ENCODE data around the gene GPATCH2.

GPATCH2 gene

DNA sequence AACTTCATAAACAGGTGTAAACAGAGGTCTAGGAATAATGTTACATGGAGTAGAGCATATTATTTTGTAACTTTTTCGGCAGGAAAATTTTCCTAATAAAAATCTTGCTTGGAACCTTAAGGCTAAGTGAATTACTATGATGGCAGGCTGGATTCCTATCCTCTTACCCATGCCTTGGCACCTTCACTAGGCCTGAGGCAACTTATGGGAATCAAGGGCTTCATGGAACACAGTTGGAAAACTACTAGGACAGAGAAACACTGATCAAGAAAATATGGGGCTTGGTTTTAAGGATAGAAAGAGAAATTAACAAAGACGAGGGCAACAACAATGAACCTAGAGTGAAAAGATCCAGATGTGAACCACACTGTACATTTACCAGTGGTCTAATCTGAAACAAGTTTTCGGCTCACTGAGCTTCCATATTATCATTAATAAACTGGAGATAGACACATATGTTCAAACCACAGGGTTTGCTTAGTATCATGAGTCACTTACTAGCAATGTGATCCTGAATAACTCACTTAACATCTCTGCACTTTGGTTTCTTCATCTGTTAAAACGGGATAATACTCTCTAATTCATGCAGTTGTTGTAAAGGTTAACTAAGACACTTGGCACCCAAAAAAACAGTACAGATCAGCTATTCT lies 68.5 kb downstream of the GPATCH2 start:
- TF ChIP-seq, protein P1, sequence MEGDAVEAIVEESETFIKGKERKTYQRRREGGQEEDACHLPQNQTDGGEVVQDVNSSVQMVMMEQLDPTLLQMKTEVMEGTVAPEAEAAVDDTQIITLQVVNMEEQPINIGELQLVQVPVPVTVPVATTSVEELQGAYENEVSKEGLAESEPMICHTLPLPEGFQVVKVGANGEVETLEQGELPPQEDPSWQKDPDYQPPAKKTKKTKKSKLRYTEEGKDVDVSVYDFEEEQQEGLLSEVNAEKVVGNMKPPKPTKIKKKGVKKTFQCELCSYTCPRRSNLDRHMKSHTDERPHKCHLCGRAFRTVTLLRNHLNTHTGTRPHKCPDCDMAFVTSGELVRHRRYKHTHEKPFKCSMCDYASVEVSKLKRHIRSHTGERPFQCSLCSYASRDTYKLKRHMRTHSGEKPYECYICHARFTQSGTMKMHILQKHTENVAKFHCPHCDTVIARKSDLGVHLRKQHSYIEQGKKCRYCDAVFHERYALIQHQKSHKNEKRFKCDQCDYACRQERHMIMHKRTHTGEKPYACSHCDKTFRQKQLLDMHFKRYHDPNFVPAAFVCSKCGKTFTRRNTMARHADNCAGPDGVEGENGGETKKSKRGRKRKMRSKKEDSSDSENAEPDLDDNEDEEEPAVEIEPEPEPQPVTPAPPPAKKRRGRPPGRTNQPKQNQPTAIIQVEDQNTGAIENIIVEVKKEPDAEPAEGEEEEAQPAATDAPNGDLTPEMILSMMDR (IDR thresholded peaks at IDR 0.05; ENCODE audit: low read depth, low read length) = no peak
- TF ChIP-seq MYC (IDR thresholded peaks at IDR 0.05; ENCODE audit: low read depth, low read length) = no peak
- no peak for TF ChIP-seq POLR2A (IDR thresholded peaks at IDR 0.05; ENCODE audit: extremely low read depth, insufficient read length)
- TF ChIP-seq, protein P2, sequence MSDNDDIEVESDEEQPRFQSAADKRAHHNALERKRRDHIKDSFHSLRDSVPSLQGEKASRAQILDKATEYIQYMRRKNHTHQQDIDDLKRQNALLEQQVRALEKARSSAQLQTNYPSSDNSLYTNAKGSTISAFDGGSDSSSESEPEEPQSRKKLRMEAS (IDR thresholded peaks at IDR 0.05; ENCODE audit: low read depth, low read length) = no peak
- no peak for DNase-seq (ENCODE audit: low read depth)

DNA sequence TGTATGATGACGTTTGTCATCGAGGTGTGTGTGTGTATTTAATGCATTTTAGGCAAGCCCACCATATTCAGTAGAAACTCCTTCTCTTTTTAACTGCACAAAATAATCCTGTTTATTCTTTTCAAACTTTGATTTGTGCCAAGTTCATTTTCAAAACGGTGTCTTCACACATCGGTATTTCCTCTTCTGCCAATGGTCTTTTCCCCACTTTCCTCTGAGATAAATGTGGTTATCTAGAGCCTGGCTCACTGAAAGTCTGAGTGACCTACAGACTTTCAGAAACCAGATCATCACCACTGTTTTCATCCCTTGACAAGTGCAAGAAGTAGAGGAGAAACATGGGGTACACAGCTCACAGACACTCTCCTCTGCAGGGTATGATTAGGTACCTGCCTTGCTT lies 69.4 kb downstream of the GPATCH2 start:
- H3K4me3 ChIP-seq (ENCODE audit: low read depth, low read length) = no peak overlapping the region
- TF ChIP-seq POLR2A (IDR thresholded peaks at IDR 0.05; ENCODE audit: extremely low read depth, insufficient read length) (no peak), MYC (IDR thresholded peaks at IDR 0.05; ENCODE audit: low read depth, low read length) (no peak)
- TF ChIP-seq, protein P2 (IDR thresholded peaks at IDR 0.05; ENCODE audit: low read depth, low read length) = no peak
- TF ChIP-seq, protein P1 (IDR thresholded peaks at IDR 0.05; ENCODE audit: low read depth, low read length) = no peak
- no peak for DNase-seq (ENCODE audit: low read depth)

More for the DNA sequence above, 68.5 kb downstream of the GPATCH2 start:
- H3K4me3 ChIP-seq (ENCODE audit: low read depth, low read length) = no peak overlapping the region

DNA sequence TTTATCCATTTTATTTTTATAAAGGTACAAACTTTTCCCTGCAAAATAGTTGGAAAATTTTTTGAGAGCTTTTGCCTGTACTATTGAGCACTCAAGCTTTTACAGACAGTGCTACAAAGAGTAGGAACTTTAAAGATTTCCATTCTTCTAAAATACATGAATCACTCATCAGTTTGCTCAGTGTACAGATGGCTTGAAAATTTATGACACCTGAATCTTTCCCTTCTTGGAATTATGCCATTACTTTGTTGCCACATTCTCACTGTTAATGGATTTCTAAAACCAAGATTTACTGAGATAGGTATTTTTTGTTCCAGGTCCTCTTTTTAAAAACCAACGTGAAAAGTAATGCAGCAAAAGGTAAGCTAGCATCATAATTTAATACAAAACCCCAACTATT lies 76.0 kb downstream of the GPATCH2 start:
- TF ChIP-seq POLR2A (IDR thresholded peaks at IDR 0.05; ENCODE audit: extremely low read depth, insufficient read length) = no peak
- TF ChIP-seq, protein P2 (IDR thresholded peaks at IDR 0.05; ENCODE audit: low read depth, low read length) = no peak
- TF ChIP-seq, protein P1 (IDR thresholded peaks at IDR 0.05; ENCODE audit: low read depth, low read length) = no peak
- TF ChIP-seq MYC (IDR thresholded peaks at IDR 0.05; ENCODE audit: low read depth, low read length) = no peak
- DNase-seq (ENCODE audit: low read depth) = no peak
- H3K4me3 ChIP-seq (ENCODE audit: low read depth, low read length) = no peak overlapping the region

DNA sequence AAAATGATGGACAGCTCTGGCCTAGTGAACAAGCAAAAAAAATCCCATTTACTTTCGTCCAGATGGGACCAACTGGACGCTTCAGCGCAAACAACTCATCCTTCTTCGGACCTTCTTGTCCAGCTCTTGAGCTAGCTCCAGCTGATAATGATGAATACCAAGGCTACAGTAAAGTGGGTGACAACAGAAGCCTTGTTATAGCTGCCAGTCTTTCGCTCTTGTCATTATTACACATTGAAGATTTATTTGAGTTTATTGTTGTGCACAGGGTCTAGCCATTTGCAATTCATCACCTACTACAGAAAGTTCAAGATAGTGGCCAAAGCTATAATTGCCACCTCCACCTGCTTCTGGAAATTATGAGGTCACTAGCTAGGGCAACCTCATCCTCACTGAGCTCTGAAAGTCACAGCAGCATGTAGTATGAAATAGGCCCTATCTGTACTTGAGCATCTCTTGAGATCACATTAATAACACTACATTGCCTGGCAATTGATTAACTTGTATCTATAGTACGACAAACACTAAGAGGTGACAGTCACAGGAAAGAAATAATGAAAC lies 76.9 kb downstream of the GPATCH2 start:
- no peak for TF ChIP-seq POLR2A (IDR thresholded peaks at IDR 0.05; ENCODE audit: extremely low read depth, insufficient read length)
- TF ChIP-seq, protein P2 (IDR thresholded peaks at IDR 0.05; ENCODE audit: low read depth, low read length) = no peak
- TF ChIP-seq, protein P1 (IDR thresholded peaks at IDR 0.05; ENCODE audit: low read depth, low read length) = no peak
- TF ChIP-seq MYC (IDR thresholded peaks at IDR 0.05; ENCODE audit: low read depth, low read length) = no peak
- no peak overlapping the region for H3K4me3 ChIP-seq (ENCODE audit: low read depth, low read length)
- no peak for DNase-seq (ENCODE audit: low read depth)

DNA sequence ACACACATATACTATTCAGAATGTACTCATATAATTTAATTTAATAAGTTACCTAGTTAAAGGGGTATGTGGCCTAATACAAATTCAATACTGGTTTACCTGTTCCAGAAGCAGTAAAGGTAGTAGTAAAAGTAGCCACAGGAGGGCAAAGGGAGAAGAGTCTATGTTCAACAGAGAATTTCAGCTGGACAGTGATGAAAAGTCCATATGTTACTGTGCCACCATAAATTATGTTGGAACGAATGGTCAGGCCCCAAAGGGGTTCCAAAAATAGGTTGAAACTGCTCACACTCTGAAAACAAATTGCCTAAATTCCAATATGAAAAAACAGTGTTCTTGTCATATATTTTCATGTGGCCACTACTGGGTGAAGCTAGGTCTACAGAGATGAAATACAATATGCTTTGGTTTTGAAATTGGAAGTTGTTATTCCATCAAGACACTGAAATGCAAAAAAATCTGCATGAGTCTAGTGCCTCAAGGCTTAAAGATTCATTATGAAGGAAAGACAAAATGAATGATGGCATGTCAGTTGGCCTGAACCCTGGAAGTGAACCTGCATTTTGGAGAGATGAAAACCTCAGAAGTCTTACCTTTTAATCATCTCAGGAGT lies 78.4 kb downstream of the GPATCH2 start:
- no peak for DNase-seq (ENCODE audit: low read depth)
- TF ChIP-seq POLR2A (IDR thresholded peaks at IDR 0.05; ENCODE audit: extremely low read depth, insufficient read length) = no peak
- TF ChIP-seq, protein P1 (IDR thresholded peaks at IDR 0.05; ENCODE audit: low read depth, low read length) = no peak
- TF ChIP-seq, protein P2 (IDR thresholded peaks at IDR 0.05; ENCODE audit: low read depth, low read length) = no peak
- no peak for TF ChIP-seq MYC (IDR thresholded peaks at IDR 0.05; ENCODE audit: low read depth, low read length)
- H3K4me3 ChIP-seq (ENCODE audit: low read depth, low read length) = no peak overlapping the region

All from NB4 (cell line).